Activated T-helper 17 cell treated with anti-CD3 and anti-CD28 coated beads, Interleukin-2, amount 50 U/mL, for 72 hours (primary cell): ENCODE measurements around the gene ITGAE. TPM values are rescaled to one million over a fixed set of nuclear protein-coding genes. Genes with fewer than 3 reads are reported as not detected.
"Not testable (repeated sequence)": the region's sequence is repeated elsewhere in the genome, so short reads cannot be mapped to it uniquely, and the experiment has no call there.

Experiments used
- ATAC-seq: fragments of 150-1000 bp; cut with Tn5 transposase; replicated peaks from 2 replicates; pipeline ENCODE4 v1.10.0; 2021; ENCODE audit warnings: mild to moderate bottlenecking, moderate library complexity
- H3K27ac Mint-ChIP-seq: one replicate; pipeline ENCODE4 v1.8.0; 2022; ENCODE audit warnings: mixed read lengths
- H3K27me3 Mint-ChIP-seq: one replicate; pipeline ENCODE4 v1.8.0; 2022; ENCODE audit warnings: mixed read lengths
- H3K36me3 Mint-ChIP-seq: one replicate; pipeline ENCODE4 v1.8.0; 2022; ENCODE audit warnings: low read depth, mild to moderate bottlenecking, mixed read lengths
- H3K4me1 Mint-ChIP-seq: one replicate; pipeline ENCODE4 v1.8.0; 2022; ENCODE audit warnings: mixed read lengths
- H3K4me3 Mint-ChIP-seq: one replicate; pipeline ENCODE4 v1.8.0; 2022; ENCODE audit warnings: mild to moderate bottlenecking, mixed read lengths
- H3K9me3 Mint-ChIP-seq: one replicate; pipeline ENCODE4 v1.8.0; 2022; ENCODE audit warnings: mixed read lengths
- total RNA-seq, 2 donors: library from RNA; stranded (reverse); gene quantifications; one replicate each; pipeline ENCODE4 v1.2.3, GENCODE V29; 2022

The ITGAE gene
- total RNA-seq, 2 donors from 2014 or later, result 24.2 to 43.2 TPM

- Mint-ChIP-seq H3K27me3 (no peaks in the 10 kb centered on the region), H3K4me1 (peaks cover 18% of the 10 kb centered on the region), H3K27ac (peak overlapping the region; percentile 87), H3K4me3 (peak overlapping the region; percentile 67), H3K9me3 (no peaks in the 10 kb centered on the region), H3K36me3 (no peaks in the 10 kb centered on the region)
- peak; percentile 74 for ATAC-seq
These were observed 50.1 kb downstream of the ITGAE start for GRCh38 chr17:3750926-3751325.

DNA sequence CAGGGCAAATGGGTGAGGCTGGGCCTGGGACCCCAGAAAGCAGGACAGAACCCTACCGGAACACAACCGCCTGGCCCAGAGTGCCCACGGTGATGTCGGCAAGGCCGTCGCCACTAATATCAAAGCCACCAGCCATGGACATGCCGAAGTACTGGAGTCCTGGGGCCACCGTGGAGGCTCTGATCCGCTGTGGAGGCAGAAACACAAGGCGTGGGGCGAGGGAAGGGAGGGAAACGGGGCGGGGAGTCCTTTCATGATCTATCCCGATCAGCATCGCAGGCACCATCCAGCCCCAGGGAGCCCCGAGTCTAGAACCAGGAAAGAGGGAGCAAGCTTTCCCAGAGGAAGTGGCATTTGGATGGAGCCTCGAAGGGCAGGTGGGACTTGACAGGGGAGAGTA is 50.7 kb downstream of the ITGAE start:
- peak overlapping the region; percentile 87 for H3K27ac Mint-ChIP-seq
- no peaks in the 10 kb centered on the region for H3K27me3 Mint-ChIP-seq
- no peak for ATAC-seq
- peak overlapping the region; percentile 67 for H3K4me3 Mint-ChIP-seq
- no peaks in the 10 kb centered on the region for H3K9me3 Mint-ChIP-seq
- peaks cover 18% of the 10 kb centered on the region for H3K4me1 Mint-ChIP-seq
- no peaks in the 10 kb centered on the region for H3K36me3 Mint-ChIP-seq

DNA sequence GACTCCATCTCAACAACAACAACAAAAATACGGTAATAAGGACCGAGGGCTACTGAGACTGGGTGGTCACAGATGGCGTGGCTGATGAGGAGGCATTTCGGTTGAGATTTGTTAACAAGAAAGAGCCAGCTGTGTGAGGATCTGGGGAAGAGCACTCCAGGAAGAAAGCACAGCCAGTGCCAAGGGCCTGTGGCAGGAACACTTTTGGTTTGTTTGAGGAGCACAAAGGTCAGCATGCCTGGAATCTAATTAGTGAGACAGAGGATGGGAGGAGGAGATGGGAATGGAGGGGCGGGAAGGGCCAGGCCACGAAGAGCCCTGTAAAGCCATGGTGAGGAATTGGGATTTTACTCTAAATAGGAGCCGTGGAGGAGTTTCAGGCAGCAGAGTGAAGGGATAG is 52.4 kb downstream of the ITGAE start:
- Mint-ChIP-seq H3K27ac (peak overlapping the region; percentile 52), H3K27me3 (no peaks in the 10 kb centered on the region), H3K4me1 (peaks cover 18% of the 10 kb centered on the region), H3K9me3 (no peaks in the 10 kb centered on the region), H3K36me3 (no peaks in the 10 kb centered on the region), H3K4me3 (no peak overlapping the region)
- ATAC-seq, result no peak

- Mint-ChIP-seq H3K27me3 (no peaks in the 10 kb centered on the region), H3K9me3 (no peaks in the 10 kb centered on the region), H3K36me3 (no peaks in the 10 kb centered on the region), H3K27ac (peak overlapping the region; percentile 63), H3K4me1 (peaks cover 22% of the 10 kb centered on the region), H3K4me3 (no peak overlapping the region)
- no peak for ATAC-seq
These were observed 53.2 kb downstream of the ITGAE start for GRCh38 chr17:3747805-3748204.

DNA sequence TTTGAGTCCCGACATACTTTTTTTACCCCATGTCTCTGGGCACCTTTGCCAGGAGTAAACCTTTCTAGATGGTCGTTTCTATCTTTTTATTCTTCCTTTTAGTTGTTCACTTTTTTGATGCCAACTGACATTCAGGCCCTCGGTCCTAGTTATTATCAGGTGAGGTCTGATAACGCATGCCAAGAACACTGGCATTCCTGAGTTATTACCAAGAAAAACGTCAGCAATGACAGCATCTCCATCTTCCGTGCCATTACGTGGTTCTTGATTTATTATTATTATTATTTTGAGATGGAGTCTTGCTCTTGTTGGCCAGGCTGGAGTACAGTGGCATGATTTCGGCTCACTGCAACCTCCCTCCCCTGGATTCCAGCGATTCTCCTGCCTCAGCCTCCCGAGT is 55.9 kb downstream of the ITGAE start:
- no peak overlapping the region for H3K27ac Mint-ChIP-seq
- no peaks in the 10 kb centered on the region for H3K9me3 Mint-ChIP-seq
- ATAC-seq, result no peak
- peaks cover 15% of the 10 kb centered on the region for H3K4me1 Mint-ChIP-seq
- no peak overlapping the region for H3K4me3 Mint-ChIP-seq
- H3K36me3 Mint-ChIP-seq, result no peaks in the 10 kb centered on the region
- H3K27me3 Mint-ChIP-seq, result no peaks in the 10 kb centered on the region

DNA sequence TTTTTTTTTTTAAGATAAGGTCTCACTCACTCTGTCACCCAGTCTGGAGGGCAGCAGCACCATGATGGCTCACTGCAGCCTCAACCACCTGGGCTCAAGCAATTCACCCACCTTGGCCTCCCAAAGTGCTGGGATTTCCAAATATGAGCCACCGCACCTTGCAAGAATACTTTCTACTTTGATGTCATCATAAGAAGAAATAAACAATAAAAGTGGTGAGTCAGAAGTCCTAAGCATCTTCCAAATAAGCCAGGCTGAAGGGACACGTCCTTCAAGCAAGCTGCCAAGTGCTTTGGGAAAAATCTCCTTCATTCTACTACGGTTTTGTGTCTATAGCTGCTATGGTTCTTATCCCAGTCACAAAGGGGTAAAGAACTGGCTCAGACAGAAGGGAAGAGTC is 57.0 kb downstream of the ITGAE start:
- Mint-ChIP-seq H3K27ac (no peak overlapping the region), H3K4me3 (no peak overlapping the region), H3K36me3 (no peaks in the 10 kb centered on the region), H3K27me3 (no peaks in the 10 kb centered on the region), H3K9me3 (no peaks in the 10 kb centered on the region), H3K4me1 (peaks cover 24% of the 10 kb centered on the region)
- ATAC-seq, result no peak

DNA sequence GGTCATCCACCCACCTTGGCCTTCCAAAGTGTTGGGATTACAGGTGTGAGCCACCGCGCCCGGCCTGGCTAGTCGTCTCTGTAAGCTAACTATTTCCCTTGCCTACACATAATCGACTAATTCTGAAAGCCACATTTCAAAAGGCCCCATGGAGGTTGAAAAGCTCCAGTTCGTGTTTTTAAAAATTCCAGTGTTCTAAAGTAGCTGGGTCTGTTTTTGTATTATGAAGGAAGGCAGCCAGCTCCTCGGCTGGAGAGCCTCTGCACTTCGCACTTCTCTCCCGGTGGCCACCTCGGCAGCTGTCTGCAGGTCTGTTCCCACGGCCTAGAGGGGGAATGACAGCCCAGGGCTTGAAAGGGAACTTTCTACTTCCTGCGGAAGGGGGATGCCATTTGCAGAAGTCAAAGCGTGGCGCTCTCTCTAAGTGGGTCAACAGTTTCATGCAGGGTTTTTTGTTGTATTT is 60.3 kb downstream of the ITGAE start:
- Mint-ChIP-seq H3K27me3 (no peaks in the 10 kb centered on the region), H3K4me3 (peak overlapping the region; percentile 79), H3K9me3 (no peaks in the 10 kb centered on the region), H3K4me1 (peaks cover 24% of the 10 kb centered on the region), H3K27ac (peak overlapping the region; percentile 88), H3K36me3 (no peaks in the 10 kb centered on the region)
- peak; percentile 72 for ATAC-seq

DNA sequence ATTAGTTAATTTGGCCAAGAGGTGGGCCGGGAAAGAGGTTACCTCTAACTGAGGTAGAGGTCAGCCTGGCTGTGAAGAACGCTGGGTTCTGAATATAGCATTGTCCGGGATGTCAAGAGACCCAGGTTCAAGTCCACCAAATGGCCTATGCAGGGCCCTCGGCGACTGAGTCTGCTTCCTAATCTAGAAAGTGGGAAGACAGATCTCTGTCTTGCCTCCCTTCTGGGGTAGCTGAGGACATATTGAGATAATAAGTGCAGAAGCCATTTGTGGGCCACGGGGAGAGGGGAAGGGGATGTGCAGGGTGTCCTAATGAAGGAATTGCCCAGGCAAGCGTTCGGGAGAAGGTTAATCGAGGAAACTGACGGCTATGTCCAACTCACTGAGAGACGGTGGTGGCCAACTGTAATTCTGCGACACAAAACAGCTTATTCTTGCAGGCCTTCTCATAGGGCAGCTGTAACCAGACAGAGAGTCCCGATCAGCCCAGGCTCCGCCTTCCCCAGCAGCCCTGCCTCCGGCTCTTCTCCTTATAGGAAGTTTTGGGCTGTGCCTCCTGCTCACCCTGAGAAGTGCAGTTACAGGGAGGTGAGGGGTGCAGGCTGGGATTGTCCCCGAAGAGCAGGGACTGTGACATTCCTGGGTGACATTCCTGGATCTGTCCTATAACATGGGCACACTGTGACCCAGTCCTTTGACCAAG is 61.4 kb downstream of the ITGAE start:
- peak overlapping the region; percentile 88 for H3K27ac Mint-ChIP-seq
- H3K9me3 Mint-ChIP-seq, result no peaks in the 10 kb centered on the region
- H3K36me3 Mint-ChIP-seq, result no peaks in the 10 kb centered on the region
- H3K27me3 Mint-ChIP-seq, result no peaks in the 10 kb centered on the region
- H3K4me1 Mint-ChIP-seq, result peaks cover 24% of the 10 kb centered on the region
- ATAC-seq, result no peak
- peak overlapping the region; percentile 79 for H3K4me3 Mint-ChIP-seq

DNA sequence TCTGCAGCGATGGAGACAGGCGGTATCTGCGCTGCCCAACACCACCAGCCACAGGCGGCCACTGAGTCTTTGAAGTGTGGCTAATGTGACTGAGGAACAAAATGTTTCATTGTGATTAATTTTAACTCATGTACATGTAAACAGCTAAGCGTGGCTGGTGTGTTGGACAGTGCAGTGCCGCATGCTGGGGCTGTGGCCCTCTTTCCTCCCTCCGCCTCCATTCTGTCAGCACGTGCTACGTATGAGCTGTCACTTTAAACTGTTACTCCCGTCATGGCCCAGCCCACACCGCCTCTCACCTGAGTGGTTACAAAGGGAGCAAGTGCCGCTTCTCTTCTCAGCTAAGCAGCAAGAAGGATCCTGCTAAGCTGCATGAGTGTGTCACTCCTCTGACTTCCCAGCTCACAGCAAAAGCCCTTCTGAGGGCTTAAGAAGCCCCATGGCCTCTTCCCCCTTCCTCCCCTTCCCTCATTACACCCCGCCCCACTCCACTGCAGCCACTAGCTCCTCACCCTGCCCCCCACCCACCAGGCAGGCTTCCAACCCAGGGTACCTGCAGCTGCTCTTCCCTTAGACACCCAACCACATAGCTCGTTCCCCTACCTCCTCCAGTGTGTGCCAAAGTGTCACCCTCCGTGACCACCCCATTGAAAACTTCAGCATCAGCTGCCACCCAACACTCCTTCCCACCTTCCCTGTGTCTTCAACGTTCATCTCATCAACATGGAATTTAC is 62.3 kb downstream of the ITGAE start:
- ATAC-seq, result peak; percentile 81
- no peaks in the 10 kb centered on the region for H3K36me3 Mint-ChIP-seq
- no peaks in the 10 kb centered on the region for H3K27me3 Mint-ChIP-seq
- peaks cover 24% of the 10 kb centered on the region for H3K4me1 Mint-ChIP-seq
- H3K27ac Mint-ChIP-seq, result no peak overlapping the region
- peak overlapping the region; percentile 79 for H3K4me3 Mint-ChIP-seq
- no peaks in the 10 kb centered on the region for H3K9me3 Mint-ChIP-seq

- peaks cover 16% of the 10 kb centered on the region for H3K4me1 Mint-ChIP-seq
- no peaks in the 10 kb centered on the region for H3K9me3 Mint-ChIP-seq
- H3K36me3 Mint-ChIP-seq, result no peaks in the 10 kb centered on the region
- ATAC-seq, result no peak
- H3K4me3 Mint-ChIP-seq, result no peak overlapping the region
- no peak overlapping the region for H3K27ac Mint-ChIP-seq
- no peaks in the 10 kb centered on the region for H3K27me3 Mint-ChIP-seq
These were observed 65.5 kb downstream of the ITGAE start for GRCh38 chr17:3735515-3735914.

- not testable (repeated sequence) for H3K36me3 Mint-ChIP-seq, ATAC-seq, H3K4me3 Mint-ChIP-seq, H3K27me3 Mint-ChIP-seq, H3K9me3 Mint-ChIP-seq, H3K27ac Mint-ChIP-seq
- H3K4me1 Mint-ChIP-seq, result peaks cover 13% of the 10 kb centered on the region
These were observed 66.1 kb downstream of the ITGAE start for GRCh38 chr17:3734911-3735276.

DNA sequence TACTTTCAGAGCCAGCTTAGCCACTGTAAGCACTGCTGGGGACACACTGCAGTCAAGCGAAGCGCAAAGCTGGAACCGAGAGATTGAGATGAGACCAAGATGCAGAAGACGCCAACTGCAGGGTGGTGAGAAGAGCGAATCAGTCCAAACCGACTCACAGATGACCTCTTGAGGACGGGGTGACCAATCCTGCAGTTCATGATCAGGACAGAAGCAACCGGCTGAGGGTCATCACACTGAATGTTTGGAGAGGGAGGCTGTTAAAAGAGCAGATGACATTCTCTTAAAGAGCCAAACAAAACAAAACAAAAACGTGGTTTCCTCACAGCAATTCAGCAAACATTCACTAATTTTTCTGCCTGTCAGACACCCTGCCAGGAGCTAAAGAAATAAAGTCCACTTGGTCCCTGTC is 68.8 kb downstream of the ITGAE start:
- H3K27me3 Mint-ChIP-seq, result no peaks in the 10 kb centered on the region
- H3K36me3 Mint-ChIP-seq, result no peaks in the 10 kb centered on the region

GRCh38 chr17:3730881-3731429 is 70.0 kb downstream of the ITGAE start:
- no peaks in the 10 kb centered on the region for H3K4me1 Mint-ChIP-seq
- H3K36me3 Mint-ChIP-seq, result peaks cover 4% of the 10 kb centered on the region
- no peaks in the 10 kb centered on the region for H3K27me3 Mint-ChIP-seq
- no peak overlapping the region for H3K27ac Mint-ChIP-seq
- no peak for ATAC-seq
- no peak overlapping the region for H3K4me3 Mint-ChIP-seq
- H3K9me3 Mint-ChIP-seq, result no peaks in the 10 kb centered on the region

More for the DNA sequence above, 68.8 kb downstream of the ITGAE start:
- Mint-ChIP-seq H3K27ac (no peak overlapping the region), H3K4me3 (no peak overlapping the region), H3K4me1 (no peaks in the 10 kb centered on the region), H3K9me3 (no peaks in the 10 kb centered on the region)
- no peak for ATAC-seq

- Mint-ChIP-seq H3K4me1 (peaks cover under 1% of the 10 kb centered on the region), H3K27ac (no peak overlapping the region), H3K9me3 (no peaks in the 10 kb centered on the region), H3K4me3 (no peak overlapping the region), H3K36me3 (peaks cover 15% of the 10 kb centered on the region), H3K27me3 (no peaks in the 10 kb centered on the region)
- ATAC-seq, result no peak
These were observed 71.1 kb downstream of the ITGAE start for GRCh38 chr17:3729881-3730280.

- H3K27ac Mint-ChIP-seq, ATAC-seq, H3K27me3 Mint-ChIP-seq, H3K4me1 Mint-ChIP-seq, H3K4me3 Mint-ChIP-seq, H3K9me3 Mint-ChIP-seq: not testable (repeated sequence)
- H3K36me3 Mint-ChIP-seq, result peaks cover 25% of the 10 kb centered on the region
These were observed 72.9 kb downstream of the ITGAE start for GRCh38 chr17:3728099-3728498.
